Stimulated activated naive CD8-positive, alpha-beta T cell treated with anti-CD3 and anti-CD28 coated beads, Interleukin-15, amount 100 ng/mL, for 72 hours (primary cell): ENCODE data around the gene SH3TC2.
"Not testable (repeated sequence)": the region's sequence is repeated elsewhere in the genome, so short reads cannot be mapped to it uniquely, and the experiment has no call there.

Experiments used
- ATAC-seq: fragments of 150-1000 bp; cut with Tn5 transposase; 2 replicates; pipeline ENCODE4 v1.10.0; 2021; ENCODE audit warnings: mild to moderate bottlenecking, moderate library complexity
- DNase-seq, 2 donors: peaks; one replicate each; pipeline ENCODE4 v3.0.0; 2021 to 2022
- H3K27ac Mint-ChIP-seq, 2 donors: one replicate each; pipeline ENCODE4 v1.8.0; 2022; ENCODE audit warnings: mild to moderate bottlenecking in 2 of 2, mixed read lengths in 2 of 2, moderate library complexity in 2 of 2
- H3K27me3 Mint-ChIP-seq: one replicate; pipeline ENCODE4 v1.8.0; 2022; ENCODE audit warnings: mixed read lengths
- H3K4me1 Mint-ChIP-seq: one replicate; pipeline ENCODE4 v1.8.0; 2022; ENCODE audit warnings: mild to moderate bottlenecking, mixed read lengths
- H3K4me3 Mint-ChIP-seq, 2 donors: one replicate each; pipeline ENCODE4 v1.8.0; 2022; ENCODE audit warnings: mild to moderate bottlenecking in 2 of 2, mixed read lengths in 2 of 2, moderate library complexity in 1 of 2
- H3K9me3 Mint-ChIP-seq, 2 donors: one replicate each; pipeline ENCODE4 v1.8.0; 2022; ENCODE audit warnings: mixed read lengths in 2 of 2

Gene SH3TC2

DNA sequence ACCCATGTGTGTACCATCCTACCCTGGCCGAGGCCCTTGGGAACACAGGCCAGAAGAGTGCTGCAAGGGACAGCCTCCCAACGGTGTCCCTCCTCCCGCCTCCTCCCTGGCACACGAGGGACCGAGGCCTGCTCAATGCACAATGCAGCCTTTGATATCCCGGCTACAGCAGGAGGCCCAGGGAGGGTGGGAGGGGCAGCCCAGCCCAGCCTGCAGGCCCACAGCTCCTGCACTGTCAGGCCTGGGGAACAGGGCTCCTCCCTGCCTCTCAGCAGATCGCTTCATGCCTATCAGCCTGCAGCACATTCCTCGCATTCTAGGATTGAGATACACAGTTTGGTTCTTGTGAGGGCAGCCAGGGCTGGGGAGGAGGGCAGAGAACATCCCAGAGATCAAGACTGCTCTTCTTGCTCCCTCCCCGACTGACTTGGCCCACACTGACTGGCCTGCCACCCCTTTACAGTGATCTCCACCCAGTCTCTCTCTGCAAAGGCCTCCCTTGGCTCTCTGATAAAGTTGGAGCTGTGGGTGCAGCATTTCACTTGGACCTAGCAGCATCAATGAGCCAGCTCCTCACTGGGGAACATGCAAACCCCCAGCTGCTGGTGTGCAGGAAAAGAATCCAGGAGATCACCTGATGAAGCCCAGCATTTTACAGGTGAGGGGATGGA lies at the start of gene SH3TC2:
Gene SH3TC2 (minus strand): TSS at position 46 of the 671 bp plus-strand sequence. CDS start 40 bp downstream, at position 6.
- no peak for DNase-seq
- peaks cover 27% of the 10 kb centered on the region for H3K27me3 Mint-ChIP-seq
- no peaks in the 10 kb centered on the region for H3K4me1 Mint-ChIP-seq
- H3K9me3 Mint-ChIP-seq: peaks cover 5 to 17% of the 10 kb centered on the region in 2 donors
- ATAC-seq: no peak
- peak within 1 kb of the TSS in 1 of 2 donors; percentile 39 for H3K27ac Mint-ChIP-seq
- no peak within 1 kb of the TSS for H3K4me3 Mint-ChIP-seq

DNA sequence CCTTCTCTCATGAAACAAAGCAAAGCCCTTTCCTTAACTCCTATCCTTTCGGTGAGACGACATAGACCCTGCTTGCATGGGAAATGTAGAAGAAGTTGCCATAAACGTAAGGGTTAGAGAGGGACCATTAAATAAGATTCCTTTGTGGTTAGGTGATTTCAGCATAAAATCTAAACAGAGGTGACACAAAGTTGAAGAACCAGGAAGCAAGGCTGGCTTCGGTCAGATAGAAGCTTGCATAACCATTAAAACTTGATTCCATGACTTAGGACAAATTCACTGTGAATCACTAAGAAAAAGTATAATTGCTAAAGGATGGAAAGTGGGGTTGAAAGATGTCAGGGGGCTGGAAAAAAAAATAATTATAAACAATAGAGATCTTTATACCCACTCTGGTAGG lies 47.5 kb upstream of the SH3TC2 start:
- H3K27ac Mint-ChIP-seq: no peak overlapping the region
- H3K4me1 Mint-ChIP-seq: no peaks in the 10 kb centered on the region
- DNase-seq: no peak
- H3K9me3 Mint-ChIP-seq: no peaks in the 10 kb centered on the region
- peaks cover 11% of the 10 kb centered on the region for H3K27me3 Mint-ChIP-seq
- H3K4me3 Mint-ChIP-seq: no peak overlapping the region
- no peak for ATAC-seq

DNA sequence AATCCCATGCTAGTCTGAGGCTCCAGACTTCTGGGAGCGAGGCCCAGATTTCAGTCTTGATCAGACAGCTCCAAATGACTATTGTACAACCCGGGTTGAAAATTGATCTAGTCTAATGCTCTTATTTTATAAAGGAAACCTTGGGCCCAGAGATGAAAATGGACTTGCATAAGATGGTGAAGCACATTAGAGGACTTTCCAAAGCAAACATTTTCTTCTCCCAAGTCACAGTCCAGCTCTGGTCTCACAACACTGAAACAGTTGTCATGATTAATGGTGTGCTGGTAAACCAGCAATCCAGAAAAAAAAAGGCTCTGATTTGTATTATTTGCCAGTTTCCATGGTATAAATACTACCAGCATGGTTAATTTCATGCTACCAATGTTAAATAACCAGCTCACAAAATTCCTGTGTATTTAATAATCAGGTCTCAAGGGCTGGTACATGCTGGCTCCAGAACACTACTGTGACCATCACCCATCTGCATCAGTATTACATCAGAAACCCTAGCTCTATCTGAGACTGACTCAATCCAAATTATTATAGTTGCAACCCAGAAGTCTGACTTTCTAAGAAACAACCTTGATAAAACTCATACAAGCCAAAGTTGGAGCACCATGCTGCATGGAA lies 45.9 kb upstream of the SH3TC2 start:
- Mint-ChIP-seq H3K27me3 (peaks cover 11% of the 10 kb centered on the region), H3K4me1 (no peaks in the 10 kb centered on the region), H3K27ac (no peak overlapping the region), H3K4me3 (no peak overlapping the region), H3K9me3 (no peaks in the 10 kb centered on the region)
- ATAC-seq (no peak), DNase-seq (no peak)

DNA sequence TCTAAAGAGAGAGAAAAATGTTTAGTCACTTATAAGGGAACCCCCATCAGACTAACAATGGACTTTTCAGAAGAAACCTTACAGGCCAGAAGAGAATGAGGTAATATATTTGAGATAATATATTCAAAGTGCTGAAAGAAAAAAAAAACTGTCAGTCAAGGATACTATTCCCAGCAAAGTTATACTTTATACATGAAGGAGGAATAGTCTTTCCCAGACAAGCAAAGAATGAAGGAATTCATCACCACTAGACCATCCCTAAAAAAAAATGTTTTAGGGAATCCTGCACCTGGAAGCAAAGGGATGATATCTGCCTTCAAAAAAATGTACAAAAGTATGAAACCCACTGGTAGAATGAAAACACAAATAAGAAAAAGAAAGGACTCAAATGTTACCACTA lies 37.5 kb upstream of the SH3TC2 start:
- Mint-ChIP-seq H3K4me1 (no peaks in the 10 kb centered on the region), H3K27ac (no peak overlapping the region), H3K27me3 (peaks cover 9% of the 10 kb centered on the region), H3K9me3 (peaks cover 42 to 56% of the 10 kb centered on the region in 2 donors), H3K4me3 (no peak overlapping the region)
- no peak for DNase-seq
- ATAC-seq: no peak

DNA sequence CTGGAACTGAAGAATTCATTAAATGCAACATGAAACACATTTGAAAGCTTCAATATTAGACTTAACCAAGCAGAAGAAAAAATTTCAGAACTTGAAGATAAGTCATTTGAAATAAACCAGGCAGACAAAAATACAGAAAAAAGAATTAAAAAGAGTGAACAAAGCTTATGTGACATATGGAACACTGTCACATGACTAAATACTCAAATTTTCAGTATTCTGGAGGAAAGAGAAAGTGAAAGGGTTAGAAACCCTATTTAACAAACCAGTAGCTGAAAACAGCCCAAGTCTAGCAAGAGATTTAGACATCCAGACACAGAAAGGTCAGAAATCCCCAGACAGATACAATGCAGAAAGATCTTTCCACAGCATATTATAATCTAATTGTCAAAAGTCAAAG lies 37.1 kb upstream of the SH3TC2 start:
- no peak for ATAC-seq

DNA sequence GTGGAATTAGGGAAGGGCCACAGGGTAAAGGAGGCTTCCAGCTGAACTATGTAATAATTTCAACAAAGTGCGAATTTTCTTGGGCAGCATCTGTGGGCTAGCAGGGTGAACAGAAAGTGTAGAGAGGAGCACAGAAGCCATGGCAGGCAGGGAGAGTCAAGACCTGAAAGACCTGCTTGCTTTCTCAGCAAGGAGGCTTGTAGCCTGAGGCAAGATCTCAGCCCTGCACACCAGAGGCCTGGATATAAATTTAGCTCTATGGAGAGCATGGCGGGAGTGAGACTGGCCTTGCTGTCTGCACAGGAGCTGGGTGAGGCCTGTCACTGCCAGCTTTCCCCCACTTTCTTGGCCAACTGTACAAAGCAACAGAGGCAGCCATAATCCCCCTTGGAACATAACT lies 32.1 kb upstream of the SH3TC2 start:
- Mint-ChIP-seq H3K27ac (no peak overlapping the region), H3K9me3 (peaks cover 40 to 65% of the 10 kb centered on the region in 2 donors), H3K27me3 (peaks cover 26% of the 10 kb centered on the region), H3K4me3 (no peak overlapping the region), H3K4me1 (no peaks in the 10 kb centered on the region)
- ATAC-seq (no peak), DNase-seq (no peak)

More for the DNA sequence above, 37.1 kb upstream of the SH3TC2 start:
- H3K4me1 Mint-ChIP-seq: no peaks in the 10 kb centered on the region
- peaks cover 42 to 60% of the 10 kb centered on the region in 2 donors for H3K9me3 Mint-ChIP-seq
- peaks cover 9% of the 10 kb centered on the region for H3K27me3 Mint-ChIP-seq
- DNase-seq: no peak
- H3K27ac Mint-ChIP-seq: peak overlapping the region in 1 of 2 donors; percentile 49
- no peak overlapping the region for H3K4me3 Mint-ChIP-seq

DNA sequence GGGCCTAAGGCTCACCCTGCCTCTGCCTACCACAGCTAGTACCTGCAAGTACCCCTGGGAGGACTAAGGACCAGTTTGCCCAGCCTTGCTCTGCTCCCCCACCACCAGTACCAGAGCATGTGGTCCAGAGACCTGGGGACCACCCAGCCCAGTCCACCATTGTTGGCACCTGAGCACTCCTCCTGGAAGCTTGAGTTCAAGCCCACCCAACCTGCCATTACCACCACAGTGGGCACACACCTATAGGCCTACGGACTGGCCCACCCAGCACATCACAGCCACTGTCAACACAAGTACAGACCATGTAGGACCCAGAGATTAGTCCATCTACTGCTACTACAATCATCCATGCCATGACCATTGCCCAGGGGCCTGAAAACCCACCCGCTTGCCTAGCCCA lies 30.8 kb upstream of the SH3TC2 start:
- no peaks in the 10 kb centered on the region for H3K4me1 Mint-ChIP-seq
- ATAC-seq (no peak), DNase-seq (no peak)
- H3K27me3 Mint-ChIP-seq: peaks cover 28% of the 10 kb centered on the region
- H3K4me3 Mint-ChIP-seq: no peak overlapping the region
- no peak overlapping the region for H3K27ac Mint-ChIP-seq
- peaks cover 26 to 51% of the 10 kb centered on the region in 2 donors for H3K9me3 Mint-ChIP-seq

DNA sequence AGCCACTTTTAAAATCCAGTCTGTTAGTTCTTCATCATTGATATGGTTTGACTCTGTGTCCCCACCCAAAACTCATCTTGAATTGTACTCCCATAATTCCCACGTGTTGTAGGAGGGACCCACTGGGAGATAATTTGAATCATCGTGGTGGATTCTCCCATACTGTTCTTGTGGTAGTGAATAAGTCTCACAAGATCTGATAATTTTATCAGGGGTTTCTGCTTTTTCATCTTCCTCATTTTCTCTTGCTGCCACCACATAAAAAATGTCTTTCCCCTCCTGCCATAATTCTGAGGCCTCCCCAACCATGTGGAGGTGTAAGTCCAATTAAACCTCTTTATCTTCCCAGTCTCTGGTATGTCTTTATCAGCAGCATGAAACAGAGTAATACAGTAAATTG lies 26.9 kb upstream of the SH3TC2 start:
- DNase-seq (no peak), ATAC-seq (no peak)
- peaks cover 44% of the 10 kb centered on the region for H3K27me3 Mint-ChIP-seq
- no peak overlapping the region for H3K27ac Mint-ChIP-seq
- H3K4me3 Mint-ChIP-seq: no peak overlapping the region
- peaks cover 13 to 27% of the 10 kb centered on the region in 2 donors for H3K9me3 Mint-ChIP-seq
- no peaks in the 10 kb centered on the region for H3K4me1 Mint-ChIP-seq

DNA sequence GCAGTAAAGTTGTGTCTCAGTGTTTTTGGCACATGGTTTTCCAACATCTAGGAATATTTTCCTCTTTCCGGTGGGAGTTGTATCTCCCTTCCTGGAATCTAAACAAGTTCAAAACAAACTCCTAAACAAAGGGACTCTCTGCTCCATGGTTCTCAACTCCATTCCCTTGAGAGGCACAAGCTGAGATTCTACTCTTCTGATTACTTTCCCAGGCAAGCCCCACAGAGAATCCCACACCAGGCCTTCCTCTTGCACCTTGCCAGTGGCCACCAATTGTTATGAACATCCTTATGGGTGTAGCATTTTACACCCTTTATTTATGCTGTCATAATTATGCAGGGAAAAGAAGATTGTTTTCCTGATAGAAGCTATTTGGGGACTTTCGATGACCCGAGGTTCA lies 25.8 kb upstream of the SH3TC2 start:
- no peak for ATAC-seq
- peaks cover 38% of the 10 kb centered on the region for H3K27me3 Mint-ChIP-seq

DNA sequence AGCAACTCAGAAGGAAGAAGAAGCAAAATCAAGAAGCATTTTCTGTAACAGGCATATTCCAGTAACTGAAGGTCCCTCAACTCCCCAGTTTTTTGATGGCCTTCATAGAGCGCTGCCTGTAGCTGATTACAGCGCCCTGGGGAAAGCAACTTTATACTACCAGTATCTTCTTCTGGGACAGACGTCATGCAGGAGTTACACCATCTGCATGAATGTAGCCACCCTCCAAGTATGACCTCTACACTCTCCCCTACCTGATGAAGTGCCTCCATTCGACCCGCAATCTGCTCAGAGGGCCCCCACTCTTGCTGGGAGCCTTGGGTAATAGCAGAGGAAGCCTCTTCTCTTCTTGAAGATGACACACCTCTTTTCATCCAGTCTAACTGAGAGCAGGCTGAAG lies 21.0 kb upstream of the SH3TC2 start:
- Mint-ChIP-seq H3K4me3 (no peak overlapping the region), H3K27me3 (peaks cover 17% of the 10 kb centered on the region)
- no peak for ATAC-seq

More for the DNA sequence above, 25.8 kb upstream of the SH3TC2 start:
- H3K4me1 Mint-ChIP-seq: no peaks in the 10 kb centered on the region
- DNase-seq: no peak
- no peak overlapping the region for H3K4me3 Mint-ChIP-seq
- H3K9me3 Mint-ChIP-seq: peaks cover 8 to 16% of the 10 kb centered on the region in 2 donors
- no peak overlapping the region for H3K27ac Mint-ChIP-seq

DNA sequence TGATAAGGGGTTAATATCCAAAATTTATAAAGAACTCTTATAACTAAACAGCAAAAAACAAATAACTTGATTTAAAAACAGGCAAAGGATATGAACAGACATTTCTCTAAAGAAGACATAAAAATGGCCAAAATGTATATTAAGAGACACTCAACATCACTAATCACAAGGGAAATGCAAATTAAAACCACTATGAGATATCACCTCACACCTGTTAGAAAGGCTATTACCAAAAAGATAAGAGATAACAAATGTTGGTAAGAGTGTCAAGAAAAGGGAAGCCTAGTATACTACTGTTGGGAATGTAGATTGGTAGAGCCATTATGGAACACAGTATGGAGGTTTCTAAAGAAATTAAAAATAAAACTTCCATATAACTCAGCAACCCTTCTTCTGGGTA lies 19.4 kb upstream of the SH3TC2 start:
- Mint-ChIP-seq H3K4me3 (no peak overlapping the region), H3K4me1 (peaks cover 5% of the 10 kb centered on the region), H3K9me3 (no peaks in the 10 kb centered on the region), H3K27ac (no peak overlapping the region), H3K27me3 (peaks cover 17% of the 10 kb centered on the region)
- no peak for ATAC-seq
- no peak for DNase-seq

More for the DNA sequence above, 21.0 kb upstream of the SH3TC2 start:
- H3K27ac Mint-ChIP-seq: no peak overlapping the region
- H3K9me3 Mint-ChIP-seq: no peaks in the 10 kb centered on the region
- peaks cover 5% of the 10 kb centered on the region for H3K4me1 Mint-ChIP-seq
- no peak for DNase-seq

DNA sequence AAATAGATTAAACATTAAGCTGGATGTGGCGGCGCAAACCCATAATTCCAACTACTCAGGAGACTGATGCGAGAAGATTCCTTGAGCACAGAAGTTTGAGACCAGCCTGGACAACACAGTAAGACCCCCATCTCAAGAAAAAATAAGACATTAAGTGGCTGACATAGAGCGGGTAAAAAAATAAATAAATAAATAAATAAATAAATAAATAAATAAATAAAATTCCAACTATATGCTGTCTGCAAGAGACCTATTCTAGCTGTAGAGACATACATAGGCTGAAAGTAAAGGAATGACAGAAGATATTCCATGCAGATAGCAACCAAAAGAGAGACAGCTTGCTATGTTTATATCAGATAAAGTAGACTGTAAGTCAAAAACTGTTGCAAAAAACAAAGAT lies 17.4 kb upstream of the SH3TC2 start:
- no peak for ATAC-seq
- H3K27me3 Mint-ChIP-seq: no peaks in the 10 kb centered on the region
- H3K9me3 Mint-ChIP-seq: peaks cover 0 to 5% of the 10 kb centered on the region in 2 donors
- no peak for DNase-seq
- H3K4me1 Mint-ChIP-seq: peaks cover 5% of the 10 kb centered on the region
- no peak overlapping the region for H3K27ac Mint-ChIP-seq
- H3K4me3 Mint-ChIP-seq: no peak overlapping the region

DNA sequence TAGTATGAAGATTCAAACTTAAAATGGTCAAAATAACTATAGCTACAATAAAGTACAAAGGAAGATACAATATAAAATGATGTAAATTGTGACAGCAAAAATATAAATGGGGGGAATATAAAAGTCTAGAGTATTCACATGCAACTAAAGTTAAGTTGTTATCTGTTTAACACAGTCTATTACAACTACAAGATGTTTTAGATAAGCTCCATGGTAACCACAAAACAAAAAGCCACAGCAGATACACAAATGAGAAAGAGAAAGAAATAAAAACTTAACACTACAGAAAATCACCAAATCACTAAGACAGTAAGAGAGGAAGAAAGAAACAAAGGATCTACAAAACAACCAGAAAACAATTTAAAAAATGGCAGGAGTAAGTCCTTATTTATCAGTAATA lies 17.0 kb upstream of the SH3TC2 start:
- DNase-seq: no peak
- peaks cover 5% of the 10 kb centered on the region for H3K4me1 Mint-ChIP-seq
- H3K27me3 Mint-ChIP-seq: no peaks in the 10 kb centered on the region
- peaks cover 0 to 5% of the 10 kb centered on the region in 2 donors for H3K9me3 Mint-ChIP-seq
- no peak for ATAC-seq
- no peak overlapping the region for H3K4me3 Mint-ChIP-seq
- H3K27ac Mint-ChIP-seq: peak overlapping the region in 1 of 2 donors; percentile 21

DNA sequence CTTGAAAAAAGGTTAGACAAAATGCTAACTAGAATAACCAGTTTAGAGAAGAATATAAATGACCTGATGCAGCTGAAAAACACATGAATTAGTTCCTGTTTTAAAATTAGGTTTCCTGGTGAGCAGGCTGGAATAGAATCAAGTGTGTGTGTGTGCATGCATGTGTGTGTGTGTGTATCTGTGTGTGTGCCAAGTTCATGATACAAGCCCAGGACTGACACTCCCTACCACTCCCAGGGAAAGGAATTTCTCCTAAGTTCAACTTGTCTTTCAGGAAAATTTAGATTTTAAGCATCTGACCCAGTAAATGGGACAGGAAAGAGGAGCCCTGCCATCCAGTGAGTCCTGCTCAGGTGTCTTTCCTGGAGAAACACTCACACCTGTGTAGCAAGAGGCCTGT lies 11.2 kb upstream of the SH3TC2 start:
- ATAC-seq, DNase-seq, H3K4me3 Mint-ChIP-seq, H3K4me1 Mint-ChIP-seq, H3K9me3 Mint-ChIP-seq, H3K27ac Mint-ChIP-seq, H3K27me3 Mint-ChIP-seq: not testable (repeated sequence)

DNA sequence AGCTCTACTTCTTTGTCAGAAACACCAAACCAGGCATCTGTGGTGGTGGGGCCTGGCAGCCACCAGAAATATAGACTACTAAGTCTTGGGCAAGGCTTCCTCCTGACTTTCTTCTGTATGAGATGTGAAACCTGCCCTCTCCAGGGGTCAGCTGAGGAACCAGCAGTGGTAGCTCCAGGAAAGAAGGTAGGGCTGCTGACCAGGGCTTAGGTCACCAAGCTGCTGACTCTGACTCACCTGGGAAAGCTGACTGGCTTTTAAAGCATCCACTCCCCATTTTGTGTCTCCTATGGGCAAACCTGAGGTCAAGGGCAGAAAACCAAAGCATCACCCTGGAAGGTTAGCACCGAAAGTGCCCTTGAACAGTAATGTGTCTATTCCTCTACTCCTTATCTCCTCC lies 10.4 kb upstream of the SH3TC2 start:
- DNase-seq (no peak), ATAC-seq (no peak)
- Mint-ChIP-seq H3K9me3 (peaks cover 0 to 5% of the 10 kb centered on the region in 2 donors), H3K27ac (no peak overlapping the region), H3K27me3 (peaks cover 9% of the 10 kb centered on the region), H3K4me3 (no peak overlapping the region), H3K4me1 (no peaks in the 10 kb centered on the region)

DNA sequence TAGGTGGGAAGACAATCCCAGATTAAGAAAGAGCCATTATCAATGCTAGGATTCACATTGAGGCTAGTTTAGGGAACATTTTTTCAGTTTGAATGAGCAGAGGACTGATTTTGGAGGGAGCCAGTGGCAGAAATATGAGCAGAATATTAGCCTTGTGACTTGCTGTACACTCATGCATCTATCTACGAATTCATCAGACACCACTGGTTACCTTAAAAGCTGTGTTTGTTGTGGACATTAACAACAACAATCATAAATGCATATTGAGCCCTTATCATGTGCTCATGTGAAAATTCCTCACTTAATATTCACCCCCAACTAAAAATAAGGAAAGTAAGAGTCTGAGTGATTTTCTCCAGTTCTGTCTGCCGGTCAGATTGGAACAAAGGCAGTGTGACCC lies 9.9 kb upstream of the SH3TC2 start:
- DNase-seq: no peak
- no peak overlapping the region for H3K4me3 Mint-ChIP-seq
- ATAC-seq: no peak
- H3K27me3 Mint-ChIP-seq: peaks cover 9% of the 10 kb centered on the region
- no peak overlapping the region for H3K27ac Mint-ChIP-seq
- peaks cover 0 to 5% of the 10 kb centered on the region in 2 donors for H3K9me3 Mint-ChIP-seq
- no peaks in the 10 kb centered on the region for H3K4me1 Mint-ChIP-seq
